Measurements from ENCODE around the gene ABHD16A. TPM values are rescaled to one million over a fixed set of nuclear protein-coding genes. Genes with fewer than 3 reads are reported as not detected.

ABHD16A gene
- total and polyA plus RNA-seq, 2 donors (not counting 3 experiments of a cell fraction or from before 2014, with no cell fraction given): 48.9 to 60.3 TPM

DNA sequence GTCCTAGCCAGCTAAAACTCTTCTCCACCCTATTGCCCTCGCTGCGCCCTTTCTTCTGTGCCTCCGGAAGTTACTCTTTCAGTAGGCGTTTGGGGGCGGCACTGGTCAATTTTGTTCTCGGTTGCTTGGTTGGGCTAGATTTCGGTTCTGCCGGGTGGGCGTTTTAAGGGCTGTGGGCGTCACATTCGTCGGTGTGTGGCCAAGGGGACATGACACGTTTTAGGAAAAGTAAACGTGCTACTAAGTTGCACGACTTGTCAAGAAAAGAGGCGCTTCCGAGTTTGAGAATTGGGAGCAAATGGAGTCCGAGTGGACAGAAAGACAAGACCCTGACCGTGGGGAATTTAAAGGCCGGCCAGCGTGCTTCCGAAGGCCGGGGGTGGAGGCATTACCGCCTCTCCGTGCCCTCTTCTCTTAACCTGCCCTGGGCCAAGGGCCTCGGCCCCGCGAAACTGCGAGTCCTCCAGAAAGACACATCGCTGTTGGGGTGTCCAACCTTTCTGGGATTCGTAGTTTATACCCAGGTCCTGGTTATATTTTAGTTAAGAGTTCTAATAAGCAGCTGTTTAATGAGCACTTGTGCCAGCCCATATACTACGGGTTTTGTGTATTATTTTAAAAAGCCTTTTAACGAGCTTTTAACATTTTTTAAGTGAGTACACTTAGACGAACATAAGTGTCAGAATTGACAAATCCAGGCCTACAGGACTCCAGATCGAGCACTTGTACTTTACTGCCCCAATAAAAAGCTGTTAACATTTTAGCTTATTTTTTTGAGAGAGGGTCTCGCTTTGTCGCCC lies 50.0 kb downstream of the ABHD16A start:
- Histone ChIP-seq H3K9ac (replicated peaks; ENCODE audit: extremely low read depth, insufficient read depth, low read length) (peak overlapping the region; percentile 94), H4K20me1 (replicated peaks; ENCODE audit: control insufficient read depth, extremely low read depth, insufficient read depth, low read length) (no peaks in the 10 kb centered on the region), H3K4me1 (ENCODE audit: control insufficient read depth, extremely low read depth, insufficient read depth, low read length) (peaks cover 23% of the 10 kb centered on the region), H3K27ac (ENCODE audit: insufficient read depth, low read depth, low read length) (peak overlapping the region; percentile 83), H3K79me2 (ENCODE audit: control insufficient read depth, insufficient read depth, low read length) (peaks cover 29% of the 10 kb centered on the region), H3K4me3 (replicated peaks in 1 of 3; ENCODE audit: insufficient read depth in 1 of 3, low read depth in 1 of 3, low read length in 3 of 3) (peak overlapping the region; percentile 23 to 80 (median 62)), H3K36me3 (ENCODE audit: control insufficient read depth in 2 of 2, extremely low read depth in 1 of 2, insufficient read depth in 2 of 2, low read length in 2 of 2) (peaks cover 6 to 15% of the 10 kb centered on the region in 2 experiments), H3K27me3 (ENCODE audit: control insufficient read depth in 2 of 2, insufficient read depth in 2 of 2, low read length in 2 of 2) (no peaks in the 10 kb centered on the region), H3K9me1 (replicated peaks; ENCODE audit: control insufficient read depth, extremely low read depth, insufficient read depth, low read length) (no peaks in the 10 kb centered on the region), H2AFZ (ENCODE audit: low read depth, low read length) (peak overlapping the region; percentile 61), H3K9me3 (replicated peaks; ENCODE audit: control insufficient read depth, insufficient read depth, low read length) (no peaks in the 10 kb centered on the region), H3K4me2 (ENCODE audit: insufficient read depth, low read length) (peak overlapping the region; percentile 32)
- DNase-seq (ENCODE audit: low read depth, low spot score) (no peak), FAIRE-seq (peak; percentile 97)
- TSS peak; percentile 71 for BruUV-seq (replicated peaks)
- CTCF ChIA-PET: interaction anchor here (0.7 to 4.0 kb wide), 11 partner anchors 9 to 299 kb away, joined by 3 to 38 read pairs (median 3); partner anchors contain the start of genes C6orf47, GPANK1, HSPA1B and PRRC2A
- POLR2A ChIA-PET: interaction anchor here (0.5 to 2.2 kb wide), 6 partner anchors 8 to 35 kb away, joined by 3 to 13 read pairs (median 4); partner anchors contain the start of genes C6orf47 and GPANK1
- dilution Hi-C loops (cut with MboI; ENCODE audit: extremely low pct_ligation_motif_present, low sequenced_read_pairs) (no loop called here), intact Hi-C loops (cut with micrococcal nuclease) (loop anchor here (1.0 to 2.0 kb wide), 9 partner anchors 7 to 210 kb away; partner anchors contain the start of genes ABHD16A, C6orf47, HSPA1B and NFKBIL1)
- TF ChIP-seq POLR2A (IDR thresholded peaks at IDR 0.05; ENCODE audit: low read depth, low read length) (no peak), POLR2AphosphoS5 (IDR thresholded peaks at IDR 0.05; ENCODE audit: insufficient read depth, low read depth, low read length) (peak; percentile 22)

DNA sequence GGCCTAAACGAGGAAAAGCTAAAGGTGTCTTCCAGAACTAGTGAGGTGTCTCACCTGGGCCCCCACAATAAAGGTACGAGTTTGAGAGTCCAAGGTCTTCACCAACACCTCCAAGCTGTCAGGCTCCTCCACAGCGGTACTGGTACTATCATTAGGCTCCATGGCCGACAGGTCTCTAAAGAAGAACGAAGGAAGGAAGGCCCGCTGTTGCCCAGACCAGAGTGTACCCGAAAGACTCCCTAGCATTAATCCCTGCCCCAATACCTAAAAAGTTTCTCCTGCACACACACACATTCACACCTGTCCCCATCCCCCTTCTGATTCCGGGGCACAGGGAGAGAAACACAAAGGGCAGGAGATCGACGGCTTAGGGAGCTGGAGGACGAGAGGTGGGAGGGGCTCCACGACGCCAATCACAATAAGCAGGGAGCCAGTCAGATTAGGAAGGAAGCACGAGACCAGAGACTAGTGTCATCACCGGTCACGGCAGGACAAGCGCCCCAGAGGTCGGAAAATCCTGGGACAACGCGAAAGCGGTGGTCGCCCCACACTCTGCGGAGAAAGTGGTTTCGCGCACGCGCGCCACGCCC lies 51.4 kb downstream of the ABHD16A start:
- no peak for TF ChIP-seq GATA2 (IDR thresholded peaks at IDR 0.05; ENCODE audit: insufficient read depth, insufficient read length, low read depth, low read length)
- TF ChIP-seq CTCF (IDR thresholded peaks at IDR 0.05; ENCODE audit: extremely low read depth in 1 of 2, insufficient read depth in 1 of 2, low read depth in 1 of 2, low read length in 2 of 2): no peak
- no peak for TF ChIP-seq JUN (IDR thresholded peaks at IDR 0.05; ENCODE audit: borderline replicate concordance, insufficient read depth, insufficient read length, low read depth)
- no peak for TF ChIP-seq EZH2 (IDR thresholded peaks at IDR 0.05; ENCODE audit: borderline replicate concordance, low read depth, low read length, severe bottlenecking)
- no peak for TF ChIP-seq POLR2A (IDR thresholded peaks at IDR 0.05; ENCODE audit: low read depth, low read length)
- no peak for TF ChIP-seq MAX (IDR thresholded peaks at IDR 0.05; ENCODE audit: insufficient read depth, insufficient read length)
- H3K79me2 ChIP-seq (ENCODE audit: control insufficient read depth, insufficient read depth, low read length): peaks cover 27% of the 10 kb centered on the region
- intact Hi-C loops (cut with micrococcal nuclease): loop anchor here (1.0 to 2.0 kb wide), 9 partner anchors 9 to 212 kb away; partner anchors contain the start of genes ABHD16A, C6orf47, HSPA1B and NFKBIL1
- H3K4me3 ChIP-seq (replicated peaks in 1 of 3; ENCODE audit: insufficient read depth in 1 of 3, low read depth in 1 of 3, low read length in 3 of 3): peak overlapping the region; percentile 11 to 80 (median 62)
- H3K36me3 ChIP-seq (ENCODE audit: control insufficient read depth in 2 of 2, extremely low read depth in 1 of 2, insufficient read depth in 2 of 2, low read length in 2 of 2): peaks cover 9 to 25% of the 10 kb centered on the region in 2 experiments
- no TSS peak for BruUV-seq (replicated peaks)
- H3K9me3 ChIP-seq (replicated peaks; ENCODE audit: control insufficient read depth, insufficient read depth, low read length): no peaks in the 10 kb centered on the region
- no peaks in the 10 kb centered on the region for H3K27me3 ChIP-seq (ENCODE audit: control insufficient read depth in 2 of 2, insufficient read depth in 2 of 2, low read length in 2 of 2)
- peak overlapping the region; percentile 94 for H3K9ac ChIP-seq (replicated peaks; ENCODE audit: extremely low read depth, insufficient read depth, low read length)
- DNase-seq (ENCODE audit: low read depth, low spot score) (peak; percentile 84), FAIRE-seq (no peak)
- peak overlapping the region; percentile 71 for H3K4me2 ChIP-seq (ENCODE audit: insufficient read depth, low read length)
- dilution Hi-C loops (cut with MboI; ENCODE audit: extremely low pct_ligation_motif_present, low sequenced_read_pairs): no loop called here
- peak overlapping the region; percentile 16 for H2AFZ ChIP-seq (ENCODE audit: low read depth, low read length)
- ChIA-PET POLR2A (interaction anchor here (0.7 to 2.2 kb wide), 5 partner anchors 9 to 29 kb away, joined by 3 to 13 read pairs (median 5); partner anchors contain the start of genes C6orf47 and GPANK1), CTCF (interaction anchor here (0.6 to 4.0 kb wide), 17 partner anchors 8 to 239 kb away, joined by 3 to 38 read pairs (median 3); partner anchors contain the start of genes C6orf47, GPANK1, HSPA1B and PRRC2A)
- H3K9me1 ChIP-seq (replicated peaks; ENCODE audit: control insufficient read depth, extremely low read depth, insufficient read depth, low read length): no peaks in the 10 kb centered on the region
- H3K4me1 ChIP-seq (ENCODE audit: control insufficient read depth, extremely low read depth, insufficient read depth, low read length): peaks cover 18% of the 10 kb centered on the region
- H4K20me1 ChIP-seq (replicated peaks; ENCODE audit: control insufficient read depth, extremely low read depth, insufficient read depth, low read length): no peaks in the 10 kb centered on the region
- peak overlapping the region; percentile 83 for H3K27ac ChIP-seq (ENCODE audit: insufficient read depth, low read depth, low read length)
